Endothelial cell of umbilical vein (primary cell): ENCODE results near the gene C8B.

ENCODE experiments used
- CTCF ChIP-seq, 2 donors: IDR thresholded peaks; 1 replicate in 1 of 2; 2 replicates in 1 of 2; pipeline ENCODE4 v1.5.1; 2011; ENCODE audit warnings: low read length in 2 of 2, mild to moderate bottlenecking in 2 of 2, moderate library complexity in 2 of 2, control low read depth in 1 of 2, inconsistent platforms in 1 of 2, low read depth in 1 of 2; ENCODE audit not compliant: insufficient read depth in 1 of 2; ENCODE audit errors: extremely low read depth in 1 of 2
- EZH2 ChIP-seq: IDR thresholded peaks from 2 replicates; pipeline ENCODE4 v1.6.1; 2012; ENCODE audit warnings: borderline replicate concordance, low read depth, mild to moderate bottlenecking, moderate library complexity, low read length, inconsistent platforms; ENCODE audit not compliant: severe bottlenecking
- GATA2 ChIP-seq: IDR thresholded peaks from 2 replicates; pipeline ENCODE4 v1.7.0; 2011; ENCODE audit warnings: low read depth, mild to moderate bottlenecking, moderate library complexity, mixed read lengths, low read length; ENCODE audit not compliant: insufficient read length, insufficient read depth
- POLR2A ChIP-seq: IDR thresholded peaks from 2 replicates; pipeline ENCODE4 v1.6.1; 2012; ENCODE audit warnings: low read depth, mild to moderate bottlenecking, control low read depth, low read length

GRCh38 chr1:56934430-56935060 lies 31.3 kb downstream of the C8B start:
- no peak for TF ChIP-seq POLR2A
- no peak for TF ChIP-seq GATA2
- no peak for TF ChIP-seq CTCF (IDR thresholded peaks at IDR 0.05; ENCODE audit: extremely low read depth in 1 of 2, insufficient read depth in 1 of 2, low read depth in 1 of 2, low read length in 2 of 2)
- TF ChIP-seq EZH2: no peak
